GM21786 (cell line): Measurements from ENCODE around the gene CFAP251.

ENCODE experiments used
- ATAC-seq: cut with Tn5 transposase; IDR thresholded peaks from one replicate; pipeline ENCODE4 v1.9.1; 2021; ENCODE audit not compliant: unreplicated experiment

CFAP251 gene

GRCh38 chr12:122049827-122050226 is 131.4 kb downstream of the CFAP251 start:
- ATAC-seq: no peak

DNA sequence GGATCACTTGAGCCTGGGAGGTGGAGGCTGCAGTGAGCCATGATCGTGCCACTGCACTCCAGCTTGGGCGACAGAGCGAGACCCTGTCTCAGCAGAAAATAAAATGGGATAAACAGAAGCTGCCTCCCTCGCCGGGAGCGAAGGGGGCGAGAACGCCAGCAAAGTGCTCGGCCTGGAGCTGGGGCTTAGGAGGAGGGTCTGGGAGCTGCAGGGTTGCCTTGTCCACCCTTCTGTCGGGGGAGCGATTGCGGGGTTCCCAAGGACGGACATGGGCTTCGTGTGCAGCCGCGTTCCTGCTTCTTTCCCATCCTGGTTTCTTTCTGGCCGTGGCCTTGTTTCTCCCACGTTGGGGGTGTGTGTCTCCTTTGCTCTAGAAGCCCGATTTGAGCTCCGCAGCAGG is 132.3 kb downstream of the CFAP251 start:
- no peak for ATAC-seq

DNA sequence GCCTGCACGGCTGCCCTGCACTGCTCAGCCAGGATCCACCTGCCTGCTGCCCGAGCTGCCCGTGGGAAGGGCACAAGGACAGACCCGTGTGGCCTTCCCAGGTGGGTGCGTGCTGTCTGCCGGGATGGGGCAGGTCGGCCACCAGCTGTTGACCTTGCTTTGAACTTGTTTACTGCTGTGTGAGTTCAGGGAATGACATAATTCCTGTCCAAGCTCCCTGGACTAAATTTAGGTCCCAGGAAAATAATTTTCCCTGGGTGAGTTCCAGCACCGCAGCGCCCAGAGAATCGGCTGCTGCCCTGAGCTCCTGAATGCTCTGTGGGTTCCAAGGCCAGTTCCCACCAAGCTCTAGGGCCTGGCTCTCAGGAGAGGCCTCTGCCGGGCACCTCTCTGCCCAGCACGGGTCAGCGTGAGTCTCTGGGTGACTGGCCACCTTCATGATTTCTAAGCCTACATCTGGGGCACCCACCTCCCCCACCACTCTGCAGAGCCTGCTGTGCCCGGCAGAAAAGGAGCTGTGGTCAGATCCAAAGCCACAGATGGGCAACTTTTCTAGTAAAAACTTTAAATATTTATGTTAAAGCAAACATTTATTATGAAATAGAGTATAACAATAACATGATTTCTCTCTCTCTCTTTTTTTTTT is 133.0 kb downstream of the CFAP251 start:
- no peak for ATAC-seq

GRCh38 chr12:122052285-122052684 is 133.9 kb downstream of the CFAP251 start:
- no peak for ATAC-seq
